MM.1S (cell line): ENCODE measurements around the gene ETV4.

ENCODE experiments used
- DNase-seq: peaks from one replicate; pipeline ENCODE4 v3.0.0-alpha.2; 2015
- H2AFZ ChIP-seq: fragments of 300-600 bp; sonication (generic); 2 replicates; pipeline ENCODE4 v1.6.0; 2016; ENCODE audit warnings: antibody characterized with exemption, low read length
- H3F3A ChIP-seq: fragments of 300-600 bp; sonication (generic); 2 replicates; pipeline ENCODE4 v1.6.1; 2016; ENCODE audit warnings: mild to moderate bottlenecking, antibody characterized with exemption, low read length, moderate library complexity, mixed read lengths; ENCODE audit not compliant: insufficient read depth
- H3K27ac ChIP-seq: fragments of 300-600 bp; sonication (generic); 2 replicates; pipeline ENCODE4 v1.5.1; 2016; ENCODE audit warnings: mild to moderate bottlenecking, low read length
- H3K27me3 ChIP-seq: fragments of 300-600 bp; sonication (generic); replicated peaks from 2 replicates; pipeline ENCODE4 v1.6.0; 2016; ENCODE audit warnings: low read length; ENCODE audit not compliant: insufficient read depth
- H3K36me3 ChIP-seq: fragments of 300-600 bp; sonication (generic); replicated peaks from 2 replicates; pipeline ENCODE4 v1.6.1; 2016; ENCODE audit warnings: mild to moderate bottlenecking, low read length, mixed read lengths; ENCODE audit not compliant: insufficient read depth
- H3K4me1 ChIP-seq: fragments of 300-600 bp; sonication (generic); 2 replicates; pipeline ENCODE4 v1.6.1; 2016; ENCODE audit warnings: low read length, mixed read lengths
- H3K4me2 ChIP-seq: fragments of 300-600 bp; sonication (generic); 2 replicates; pipeline ENCODE4 v1.6.0; 2016; ENCODE audit warnings: low read depth, low read length
- H3K4me3 ChIP-seq: fragments of 300-600 bp; sonication (generic); 2 replicates; pipeline ENCODE4 v1.5.1; 2016; ENCODE audit warnings: low read length, mixed read lengths
- H3K79me2 ChIP-seq: fragments of 300-600 bp; sonication (generic); 2 replicates; pipeline ENCODE4 v1.6.1; 2016; ENCODE audit warnings: mixed run types, low read length, mixed read lengths
- H3K9ac ChIP-seq: fragments of 300-600 bp; sonication (generic); 2 replicates; pipeline ENCODE4 v1.6.1; 2016; ENCODE audit warnings: low read length, mixed read lengths
- H3K9me2 ChIP-seq: fragments of 300-600 bp; sonication (generic); replicated peaks from 2 replicates; pipeline ENCODE4 v1.6.1; 2016; ENCODE audit warnings: mild to moderate bottlenecking, low read length, mixed read lengths; ENCODE audit not compliant: insufficient read depth
- H3K9me3 ChIP-seq: fragments of 300-600 bp; sonication (generic); replicated peaks from 2 replicates; pipeline ENCODE4 v1.6.1; 2016; ENCODE audit warnings: mild to moderate bottlenecking, low read length, mixed read lengths; ENCODE audit not compliant: insufficient read depth
- H4K20me1 ChIP-seq: fragments of 300-600 bp; sonication (generic); 2 replicates; pipeline ENCODE4 v1.6.1; 2016; ENCODE audit warnings: mild to moderate bottlenecking, low read length, moderate library complexity, mixed read lengths; ENCODE audit not compliant: insufficient read depth
- CTCF ChIP-seq: fragments of 300-600 bp; sonication (generic); IDR thresholded peaks from 2 replicates; pipeline ENCODE4 v1.5.1; 2016; ENCODE audit warnings: antibody characterized with exemption, low read length, mixed read lengths
- EZH2 ChIP-seq: fragments of 300-600 bp; sonication (generic); optimal IDR thresholded peaks from 2 replicates; pipeline ENCODE3; 2017; ENCODE audit warnings: low read depth, mild to moderate bottlenecking, antibody characterized with exemption, low read length, mixed read lengths
- EZH2phosphoT487 ChIP-seq: fragments of 300-600 bp; sonication (generic); IDR thresholded peaks from 2 replicates; pipeline ENCODE4 v1.6.1; 2018; ENCODE audit warnings: antibody characterized with exemption, low read length

ETV4 gene

GRCh38 chr17:43556292-43556691, 10.2 kb upstream of the ETV4 start:
- Histone ChIP-seq H4K20me1 (no peaks in the 10 kb centered on the region), H3K27me3 (peaks cover 58% of the 10 kb centered on the region), H3K9me2 (no peaks in the 10 kb centered on the region), H3K4me3 (no peak overlapping the region), H3K9me3 (no peaks in the 10 kb centered on the region), H2AFZ (no peak overlapping the region), H3K36me3 (no peaks in the 10 kb centered on the region), H3K27ac (no peak overlapping the region), H3F3A (no peaks in the 10 kb centered on the region), H3K9ac (no peak overlapping the region), H3K4me1 (no peaks in the 10 kb centered on the region), H3K79me2 (no peaks in the 10 kb centered on the region), H3K4me2 (no peak overlapping the region)
- no peak for DNase-seq
- no peak for TF ChIP-seq CTCF
- no peak for TF ChIP-seq EZH2phosphoT487
- no peak for TF ChIP-seq EZH2

- Histone ChIP-seq H3K9me2 (no peaks in the 10 kb centered on the region), H2AFZ (no peak overlapping the region), H3K79me2 (no peaks in the 10 kb centered on the region), H3K4me2 (no peak overlapping the region), H3K9ac (no peak overlapping the region), H3K4me1 (no peaks in the 10 kb centered on the region), H4K20me1 (no peaks in the 10 kb centered on the region), H3F3A (no peaks in the 10 kb centered on the region), H3K27me3 (peaks cover 69% of the 10 kb centered on the region), H3K9me3 (no peaks in the 10 kb centered on the region), H3K36me3 (no peaks in the 10 kb centered on the region), H3K4me3 (no peak overlapping the region), H3K27ac (no peak overlapping the region)
- no peak for DNase-seq
- TF ChIP-seq EZH2: no peak
- TF ChIP-seq CTCF: no peak
- TF ChIP-seq EZH2phosphoT487: no peak
Measured at GRCh38 chr17:43554857-43555256, 8.7 kb upstream of the ETV4 start.

GRCh38 chr17:43553573-43553972, 7.4 kb upstream of the ETV4 start:
- no peak for TF ChIP-seq CTCF
- no peak for TF ChIP-seq EZH2phosphoT487
- TF ChIP-seq EZH2: no peak

More at GRCh38 chr17:43553573-43553972, 7.4 kb upstream of the ETV4 start:
- DNase-seq: no peak
- no peaks in the 10 kb centered on the region for H3K4me1 ChIP-seq
- no peaks in the 10 kb centered on the region for H3F3A ChIP-seq
- H2AFZ ChIP-seq: no peak overlapping the region
- H3K36me3 ChIP-seq: no peaks in the 10 kb centered on the region
- H3K9ac ChIP-seq: no peak overlapping the region
- H3K27me3 ChIP-seq: peaks cover 70% of the 10 kb centered on the region
- H3K4me3 ChIP-seq: no peak overlapping the region
- no peaks in the 10 kb centered on the region for H3K79me2 ChIP-seq
- H3K9me2 ChIP-seq: no peaks in the 10 kb centered on the region
- no peak overlapping the region for H3K27ac ChIP-seq
- H3K4me2 ChIP-seq: no peak overlapping the region
- no peaks in the 10 kb centered on the region for H4K20me1 ChIP-seq
- H3K9me3 ChIP-seq: no peaks in the 10 kb centered on the region
